Loucy (cell line): ENCODE data around the gene BBS2.

Experiments
- H2AFZ ChIP-seq: fragments of 200-600 bp; sonication (generic); 2 replicates; pipeline ENCODE4 v1.6.0; 2016; ENCODE audit warnings: antibody characterized with exemption, mild to moderate bottlenecking, low read length, moderate library complexity
- H3F3A ChIP-seq: fragments of 200-600 bp; 2 replicates; pipeline ENCODE4 v1.6.0; 2016; ENCODE audit warnings: antibody characterized with exemption, low read depth, mild to moderate bottlenecking
- H3K27me3 ChIP-seq: fragments of 200-600 bp; sonication (generic); 2 replicates; pipeline ENCODE4 v1.6.1; 2014; ENCODE audit warnings: low read length, mild to moderate bottlenecking; ENCODE audit not compliant: insufficient read depth, poor library complexity, severe bottlenecking
- H3K36me3 ChIP-seq: fragments of 200-600 bp; sonication (generic); 2 replicates; pipeline ENCODE4 v1.6.1; 2016; ENCODE audit warnings: low read length; ENCODE audit not compliant: insufficient read depth
- H3K4me1 ChIP-seq: fragments of 200-600 bp; sonication (generic); 2 replicates; pipeline ENCODE4 v1.5.1; 2014; ENCODE audit warnings: low read length, mild to moderate bottlenecking; ENCODE audit not compliant: insufficient read depth, poor library complexity, severe bottlenecking
- H3K4me2 ChIP-seq: fragments of 200-600 bp; sonication (generic); 2 replicates; pipeline ENCODE4 v1.6.0; 2014; ENCODE audit warnings: antibody characterized with exemption, low read length, low read depth, mild to moderate bottlenecking; ENCODE audit not compliant: poor library complexity, severe bottlenecking
- H3K4me3 ChIP-seq: fragments of 200-600 bp; sonication (generic); 2 replicates; pipeline ENCODE4 v1.5.1; 2014; ENCODE audit warnings: low read length, mild to moderate bottlenecking, mixed read lengths; ENCODE audit not compliant: poor library complexity, severe bottlenecking
- H3K79me2 ChIP-seq: fragments of 200-600 bp; sonication (generic); 2 replicates; pipeline ENCODE4 v1.6.1; 2014; ENCODE audit warnings: low read length; ENCODE audit not compliant: insufficient read depth
- H3K9ac ChIP-seq: fragments of 200-600 bp; sonication (generic); 2 replicates; pipeline ENCODE4 v1.6.0; 2014; ENCODE audit warnings: mild to moderate bottlenecking, low read depth, low read length, moderate library complexity; ENCODE audit not compliant: poor library complexity, severe bottlenecking
- H3K9me2 ChIP-seq: fragments of 200-600 bp; sonication (generic); replicated peaks from 2 replicates; pipeline ENCODE4 v1.6.1; 2016; ENCODE audit warnings: low read depth, low read length, mixed read lengths
- H3K9me3 ChIP-seq: fragments of 200-600 bp; sonication (generic); 2 replicates; pipeline ENCODE4 v1.6.1; 2014; ENCODE audit warnings: mild to moderate bottlenecking, antibody characterized with exemption, low read length, low read depth; ENCODE audit not compliant: insufficient read depth
- H4K20me1 ChIP-seq: fragments of 200-600 bp; sonication (generic); 2 replicates; pipeline ENCODE4 v1.6.0; 2014; ENCODE audit warnings: antibody characterized with exemption, low read length, mild to moderate bottlenecking; ENCODE audit not compliant: insufficient read depth, poor library complexity, severe bottlenecking
- CTCF ChIP-seq: fragments of 200-600 bp; sonication (generic); conservative IDR thresholded peaks from 2 replicates; pipeline ENCODE4 v1.5.1; 2014; ENCODE audit warnings: mild to moderate bottlenecking, antibody characterized with exemption, low read length
- EZH2phosphoT487 ChIP-seq: fragments of 200-600 bp; IDR thresholded peaks from 2 replicates; pipeline ENCODE4 v1.6.1; 2018; ENCODE audit warnings: antibody characterized with exemption, mild to moderate bottlenecking, moderate library complexity, borderline replicate concordance

Gene BBS2

GRCh38 chr16:56436258-56436657 is 83.6 kb downstream of the BBS2 start:
- no peaks in the 10 kb centered on the region for H3F3A ChIP-seq
- peaks cover 82% of the 10 kb centered on the region for H3K36me3 ChIP-seq
- no peak overlapping the region for H3K4me2 ChIP-seq
- H3K9me3 ChIP-seq = no peaks in the 10 kb centered on the region
- no peak overlapping the region for H2AFZ ChIP-seq
- no peaks in the 10 kb centered on the region for H3K9me2 ChIP-seq
- H3K4me3 ChIP-seq = no peak overlapping the region
- H3K9ac ChIP-seq = no peak overlapping the region
- no peak for TF ChIP-seq CTCF
- no peak for TF ChIP-seq EZH2phosphoT487
- H4K20me1 ChIP-seq = peaks cover 4% of the 10 kb centered on the region
- no peaks in the 10 kb centered on the region for H3K4me1 ChIP-seq
- H3K27me3 ChIP-seq = no peaks in the 10 kb centered on the region
- peaks cover 25% of the 10 kb centered on the region for H3K79me2 ChIP-seq
